Activated CD8-positive, alpha-beta memory T cell treated with anti-CD3 and anti-CD28 coated beads, Interleukin-2, amount 50 U/mL, for 4 hours (primary cell): ENCODE measurements around the gene CNR2.
"Not testable (repeated sequence)": the region's sequence is repeated elsewhere in the genome, so short reads cannot be mapped to it uniquely, and the experiment has no call there.

ENCODE experiments used
- DNase-seq: peaks from one replicate; pipeline ENCODE4 v3.0.0-alpha.2; 2020

CNR2 gene

DNA sequence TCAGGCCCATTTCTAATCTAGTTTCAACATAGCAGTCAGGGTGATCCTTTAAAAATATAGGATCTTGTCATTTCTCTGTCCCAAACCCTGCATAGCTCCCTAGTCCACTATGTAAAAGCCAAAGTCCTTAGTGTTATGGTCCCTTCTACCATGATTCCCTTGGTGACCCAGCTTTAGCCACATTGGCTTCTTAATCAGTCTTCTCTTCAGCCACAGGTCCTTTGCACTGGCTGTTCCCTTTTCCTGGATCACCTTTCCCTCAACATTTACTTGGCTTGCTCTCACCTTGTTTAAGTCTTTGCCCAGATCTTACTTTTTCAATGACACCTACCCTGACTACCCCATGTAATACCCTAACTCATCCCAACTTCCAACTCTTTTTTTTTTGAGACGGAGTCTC lies 33.4 kb downstream of the CNR2 start:
- no peak for DNase-seq

DNA sequence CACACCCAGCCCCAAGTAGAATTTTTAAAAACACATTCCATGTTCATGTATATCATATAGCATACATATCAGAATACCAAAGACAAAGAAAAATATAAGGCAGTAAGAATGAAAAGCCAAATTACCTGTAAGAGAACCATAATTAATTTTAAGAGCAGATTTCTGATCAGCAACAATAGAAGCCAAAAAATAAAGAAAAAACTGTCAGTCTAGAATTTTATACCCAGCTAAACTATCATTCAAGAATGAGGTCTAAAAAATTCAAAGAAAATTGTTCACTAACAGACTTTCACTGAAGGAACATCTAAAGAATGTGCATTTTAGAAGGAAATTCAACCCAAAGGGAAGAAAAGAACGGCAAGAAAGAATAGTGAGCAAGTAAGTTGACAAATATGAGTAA lies 34.5 kb downstream of the CNR2 start:
- no peak for DNase-seq

- DNase-seq, result no peak
Measured at GRCh38 chr1:23875382-23875781, 37.8 kb downstream of the CNR2 start.

DNA sequence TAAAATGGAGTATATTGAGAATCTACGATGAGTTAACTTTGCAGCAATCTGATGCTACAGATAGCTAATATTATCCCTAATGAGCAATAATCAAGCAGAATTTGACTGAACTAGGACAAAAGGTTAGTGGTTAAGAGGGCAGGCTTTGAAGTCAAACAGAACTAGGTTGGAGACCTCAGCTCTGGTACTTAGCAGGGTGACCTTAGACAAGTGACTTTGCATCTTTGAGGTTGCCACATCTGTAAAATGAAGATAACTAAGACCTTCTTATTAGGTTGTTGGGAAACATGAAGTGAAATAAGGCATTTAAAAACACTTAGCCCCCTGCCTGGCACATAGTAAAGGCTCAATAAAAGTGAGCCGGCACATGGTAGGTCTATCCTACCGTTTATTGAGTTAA lies 40.7 kb downstream of the CNR2 start:
- no peak for DNase-seq

GRCh38 chr1:23869051-23869450 lies 44.1 kb downstream of the CNR2 start:
- DNase-seq, result no peak

DNA sequence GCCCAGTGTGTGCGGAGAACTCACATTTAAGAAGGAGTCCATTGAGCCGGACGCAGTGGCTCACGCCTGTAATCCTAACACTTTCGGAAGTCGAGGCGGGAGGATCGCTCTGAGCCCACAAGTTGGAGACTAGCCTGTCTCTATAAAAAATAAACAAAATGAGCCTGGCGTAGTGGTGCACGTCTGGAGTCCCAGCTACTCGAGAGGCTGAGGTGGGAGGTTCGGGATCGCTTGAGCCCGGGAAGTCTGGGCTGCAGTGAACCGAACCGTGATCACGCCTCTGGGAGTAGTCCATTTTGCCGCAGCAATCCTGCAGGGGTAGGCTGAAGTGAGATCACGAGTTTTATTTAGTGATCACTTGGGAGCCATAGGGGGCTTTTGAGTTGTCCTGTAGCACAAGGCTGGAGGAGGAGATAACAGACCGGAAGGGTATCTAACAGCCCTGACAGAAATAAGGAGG lies 44.6 kb downstream of the CNR2 start:
- no peak for DNase-seq

GRCh38 chr1:23867895-23868556 lies 45.1 kb downstream of the CNR2 start, which contains the start of gene FUCA1:
Gene FUCA1, minus strand, starts transcription at chr1:23868290. Its CDS starts 4 bp downstream, at chr1:23868286.
- peak; percentile 97 for DNase-seq

DNA sequence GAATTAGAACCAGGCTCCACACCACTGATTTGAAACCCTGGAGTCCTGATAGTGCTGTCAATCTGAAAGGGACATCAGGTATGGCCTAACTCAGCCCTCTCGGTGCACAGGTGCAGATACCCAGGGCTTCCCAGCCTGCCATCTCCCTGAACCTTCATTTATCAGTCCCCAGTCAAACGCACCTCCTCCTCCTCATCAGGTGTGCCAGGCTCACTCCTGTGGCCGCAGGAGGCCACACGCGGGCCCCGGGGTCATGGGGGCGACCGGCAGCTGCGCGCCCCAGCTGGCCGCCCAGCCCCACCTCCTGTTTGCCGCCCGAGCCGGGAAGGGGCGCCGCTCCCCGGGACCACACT lies 45.6 kb downstream of the CNR2 start:
- no peak for DNase-seq

DNA sequence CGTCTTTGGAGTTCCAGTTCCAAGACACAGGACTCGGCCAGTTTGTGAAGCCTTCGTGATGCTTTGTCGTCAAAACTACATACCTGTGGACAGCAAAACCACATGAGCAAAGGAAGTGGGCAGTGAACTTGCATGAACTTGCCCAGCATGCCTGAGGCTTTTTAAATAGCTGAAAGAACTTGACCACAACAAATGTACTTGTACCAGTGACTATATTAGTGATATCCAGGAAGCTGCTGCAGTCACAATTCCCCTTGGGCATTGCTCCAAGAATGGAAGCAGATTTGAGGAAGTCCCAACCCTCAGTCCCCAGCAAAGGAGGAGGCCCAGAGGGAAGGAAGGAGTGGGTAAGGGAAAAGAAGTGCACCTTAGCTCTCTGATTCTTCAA lies 47.6 kb downstream of the CNR2 start:
- no peak for DNase-seq

DNA sequence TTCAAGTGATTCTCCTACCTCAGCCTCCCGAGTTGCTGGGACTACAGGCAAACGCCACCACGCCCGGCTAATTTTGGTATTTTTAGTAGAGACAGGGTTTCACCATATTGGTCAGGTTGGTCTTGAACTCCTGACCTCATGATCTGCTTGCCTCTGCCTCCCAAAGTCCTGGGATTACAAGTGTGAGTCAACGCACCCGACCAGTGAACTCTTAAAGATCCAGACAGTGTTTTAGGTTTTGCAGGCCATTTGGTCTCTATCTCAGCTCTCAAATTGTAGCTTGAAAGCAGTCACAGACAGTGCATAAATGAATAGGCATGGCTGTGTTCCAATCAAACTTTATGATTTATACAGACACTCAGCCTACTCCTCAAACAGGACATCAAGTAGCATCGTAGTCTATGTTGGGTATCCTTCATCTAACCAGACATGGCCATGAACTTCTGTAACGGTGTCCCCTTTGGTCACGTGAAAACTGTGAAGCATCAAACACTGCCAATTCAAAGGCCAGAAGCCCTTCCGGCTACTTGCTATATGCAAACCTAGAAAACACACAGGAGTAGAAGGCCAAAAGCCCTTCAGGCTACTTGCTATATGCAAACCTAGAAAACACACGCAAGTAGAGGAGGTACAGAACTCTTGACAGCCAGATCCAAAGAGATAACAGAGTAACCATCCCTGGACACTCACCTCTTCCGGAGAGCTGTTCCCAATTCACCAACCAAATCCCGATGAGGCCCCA lies 48.2 kb downstream of the CNR2 start:
- DNase-seq, result no peak

- no peak for DNase-seq
Measured at GRCh38 chr1:23862640-23863039, 50.5 kb downstream of the CNR2 start.

DNA sequence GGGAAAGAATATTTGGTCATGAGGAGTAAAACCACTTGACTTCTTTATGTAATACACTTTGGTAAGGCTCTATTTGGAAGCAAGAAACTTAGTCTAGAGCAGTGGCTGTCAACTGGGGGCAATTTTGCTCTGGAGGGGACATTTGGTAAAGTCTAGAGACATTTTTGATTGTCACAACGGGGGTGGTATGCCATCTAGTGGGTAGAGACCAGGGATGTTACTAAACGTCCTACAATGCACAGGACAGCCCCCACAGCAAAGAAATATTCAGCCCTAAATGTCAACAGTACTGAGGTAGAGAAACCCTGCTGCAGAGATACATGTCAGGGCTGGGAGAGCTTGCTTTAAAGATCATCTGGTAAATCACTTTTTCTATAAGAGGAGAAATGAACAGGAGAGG lies 58.6 kb downstream of the CNR2 start:
- DNase-seq, result no peak

DNA sequence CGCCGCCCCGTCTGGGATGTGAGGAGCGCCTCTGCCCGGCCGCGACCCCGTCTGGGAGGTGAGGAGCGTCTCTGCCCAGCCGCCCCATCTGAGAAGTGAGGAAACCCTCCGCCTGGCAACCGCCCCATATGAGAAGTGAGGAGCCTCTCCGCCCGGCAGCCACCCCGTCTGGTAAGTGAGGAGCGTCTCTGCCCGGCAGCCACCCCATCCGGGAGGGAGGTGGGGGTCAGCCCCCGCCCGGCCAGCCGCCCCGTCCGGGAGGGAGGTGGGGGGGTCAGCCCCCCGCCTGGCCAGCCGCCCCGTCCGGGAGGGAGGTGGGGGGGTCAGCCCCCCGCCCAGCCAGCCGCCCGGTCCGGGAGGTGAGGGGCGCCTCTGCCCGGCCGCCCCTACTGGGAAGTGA lies 60.0 kb downstream of the CNR2 start:
- DNase-seq, result not testable (repeated sequence)

DNA sequence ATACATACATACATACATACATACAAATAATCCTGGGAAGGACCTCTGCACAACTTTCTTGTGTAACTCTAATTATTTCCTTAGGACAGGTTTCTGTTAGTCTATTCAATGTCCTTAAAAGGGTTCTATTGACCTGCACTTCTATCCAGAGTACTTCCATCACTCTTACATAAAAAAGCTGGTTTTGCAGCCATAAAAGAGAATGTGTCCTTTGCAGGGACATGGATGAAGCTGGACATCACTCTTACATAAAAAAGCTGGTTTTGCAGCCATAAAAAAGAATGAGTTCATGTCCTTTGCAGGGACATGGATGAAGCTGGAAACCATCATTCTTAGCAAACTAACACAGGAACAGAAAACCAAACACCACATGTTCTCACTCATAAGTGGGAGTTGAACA lies 61.8 kb downstream of the CNR2 start:
- DNase-seq, result not testable (repeated sequence)

DNA sequence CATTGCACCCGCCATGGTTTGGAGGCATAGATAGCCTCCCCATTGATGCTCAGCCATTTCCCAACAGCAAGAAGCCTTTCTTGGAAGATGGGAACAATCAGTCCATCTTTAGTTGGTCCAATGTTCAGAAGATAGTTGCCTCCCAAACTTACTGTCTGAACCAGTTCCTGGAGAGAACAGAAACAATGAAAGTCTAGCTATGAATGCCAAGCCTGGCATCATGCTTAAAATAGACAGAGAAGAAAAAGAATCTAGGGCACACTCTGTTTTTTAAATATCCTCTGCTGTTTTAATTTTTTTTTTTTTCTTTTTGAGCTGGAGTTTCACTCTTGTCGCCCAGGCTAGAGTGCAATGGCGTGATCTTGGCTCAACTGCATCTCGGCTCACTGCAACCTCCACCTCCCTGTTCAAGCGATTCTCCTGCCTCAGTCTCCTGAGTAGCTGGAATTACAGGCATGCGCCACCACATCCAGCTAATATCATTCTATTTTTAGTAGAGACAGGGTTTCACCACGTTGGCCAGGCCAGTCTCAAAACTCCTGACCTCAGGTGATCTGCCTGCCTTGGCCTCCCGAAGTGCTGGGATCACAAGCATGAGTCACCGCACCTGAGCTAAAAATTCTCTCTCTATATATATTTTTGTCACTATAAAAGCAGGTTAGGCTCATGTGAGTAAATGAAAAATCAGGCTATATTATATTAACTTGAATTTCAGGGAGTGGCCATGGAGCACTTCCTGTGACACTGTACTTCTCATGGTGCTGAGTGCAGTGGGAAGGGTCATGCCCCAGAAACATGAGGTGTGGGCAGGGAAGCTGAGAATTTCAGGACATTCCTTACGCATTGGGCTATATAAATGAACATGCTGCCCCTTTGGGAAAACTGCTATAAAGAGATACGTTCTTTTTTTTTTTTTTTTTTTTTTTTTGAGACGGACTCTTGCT lies 64.2 kb downstream of the CNR2 start:
- no peak for DNase-seq

GRCh38 chr1:23847482-23848095 lies 65.6 kb downstream of the CNR2 start:
- DNase-seq, result not testable (repeated sequence)

- DNase-seq, result no peak
Measured at GRCh38 chr1:23845163-23845562, 68.0 kb downstream of the CNR2 start.

GRCh38 chr1:23843644-23844043 lies 69.5 kb downstream of the CNR2 start:
- DNase-seq, result no peak

GRCh38 chr1:23838401-23838866 lies 74.7 kb downstream of the CNR2 start:
- DNase-seq, result peak; percentile 76

- DNase-seq, result no peak
Measured at GRCh38 chr1:23837908-23838307, 75.3 kb downstream of the CNR2 start.

DNA sequence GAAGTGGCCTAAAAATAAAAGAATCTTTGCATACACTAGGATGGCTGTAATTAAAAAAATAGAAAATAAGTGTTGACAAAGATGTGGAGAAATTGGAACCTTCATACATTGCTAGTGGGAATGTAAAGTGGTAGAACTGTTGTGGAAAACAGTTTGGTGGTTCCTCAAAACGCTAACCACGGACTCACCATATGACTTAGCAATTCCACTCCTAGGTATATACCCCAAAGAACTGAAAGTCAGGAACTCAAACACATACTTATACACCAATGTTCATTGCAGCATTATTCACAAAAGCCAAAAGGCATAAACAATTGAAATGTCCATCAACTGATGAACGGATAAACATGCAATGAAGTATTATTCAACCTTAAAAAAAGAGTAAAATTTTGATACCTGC lies 77.1 kb downstream of the CNR2 start:
- no peak for DNase-seq

DNA sequence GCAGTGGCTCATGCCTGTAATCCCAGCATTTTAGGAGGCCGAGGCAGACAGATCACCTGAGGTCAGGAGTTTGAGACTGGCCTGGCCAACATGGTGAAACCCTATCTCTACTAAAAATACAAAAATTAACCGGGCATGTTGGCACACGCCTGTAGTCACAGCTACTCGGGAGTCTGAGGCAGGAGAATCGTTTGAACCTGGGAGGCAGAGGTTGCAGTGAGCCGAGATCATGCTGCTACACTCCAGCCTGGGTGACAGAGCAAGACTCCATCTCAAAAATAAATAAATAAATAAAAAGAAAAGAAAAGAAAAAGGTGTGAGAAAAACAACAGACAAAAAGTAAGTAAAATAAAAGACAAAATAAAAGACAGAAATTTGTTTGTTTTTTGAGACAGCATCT lies 79.0 kb downstream of the CNR2 start:
- DNase-seq, result not testable (repeated sequence)

GRCh38 chr1:23827717-23828116 lies 85.4 kb downstream of the CNR2 start:
- no peak for DNase-seq
